GM12892 (cell line): ENCODE results near the gene CATSPERE.

Experiments
- POLR2A ChIP-seq: IDR thresholded peaks from 2 replicates; pipeline ENCODE4 v1.6.1; 2011; ENCODE audit warnings: low read depth, low read length, control low read depth
- POLR2AphosphoS5 ChIP-seq: IDR thresholded peaks from 2 replicates; pipeline ENCODE4 v1.6.1; 2011; ENCODE audit warnings: low read depth, low read length, control low read depth

- TF ChIP-seq POLR2A (no peak), POLR2AphosphoS5 (no peak)
Observed at GRCh38 chr1:244451951-244452795, 8.9 kb upstream of the CATSPERE start.
